Activated CD4-positive, alpha-beta T cell treated with anti-CD3 and anti-CD28 coated beads, Interleukin-2, amount 10 ng/mL, durations not matched to agents 7 days and 5 days (primary cell): ENCODE data around the gene ZNF501. TPM values are rescaled to one million over a fixed set of nuclear protein-coding genes. Genes with fewer than 3 reads are reported as not detected.
A peak's percentile ranks its signal among the peaks of the same experiment; 100 is the strongest.

ENCODE experiments used
- CTCF ChIA-PET: fragments of 350-600 bp; sonication (Branson Sonifier 250); formaldehyde crosslinking; loops from one replicate; lab custom pipeline; 2021; ENCODE audit warnings: antibody characterized with exemption; lab: Charles Lee
- POLR2A ChIA-PET: fragments of 350-600 bp; sonication (Branson Sonifier 250); formaldehyde crosslinking; loops from one replicate; lab custom pipeline; 2021; ENCODE audit warnings: antibody characterized with exemption; lab: Charles Lee
- DNase-seq: peaks from one replicate; pipeline ENCODE4 v3.0.0-alpha.2; 2020
- H3K27ac Mint-ChIP-seq: one replicate; pipeline ENCODE4 v1.8.0; 2021; ENCODE audit warnings: mild to moderate bottlenecking, moderate library complexity, mixed read lengths
- H3K27me3 Mint-ChIP-seq: one replicate; pipeline ENCODE4 v1.8.0; 2021; ENCODE audit warnings: mixed read lengths
- H3K36me3 Mint-ChIP-seq: one replicate; pipeline ENCODE4 v1.8.0; 2021; ENCODE audit warnings: low read depth, mixed read lengths
- H3K4me1 Mint-ChIP-seq: one replicate; pipeline ENCODE4 v1.8.0; 2021; ENCODE audit warnings: mixed read lengths
- H3K4me3 Mint-ChIP-seq: one replicate; pipeline ENCODE4 v1.8.0; 2021; ENCODE audit warnings: mild to moderate bottlenecking, moderate library complexity, mixed read lengths
- H3K9me3 Mint-ChIP-seq: one replicate; pipeline ENCODE4 v1.8.0; 2021; ENCODE audit warnings: mixed read lengths
- total RNA-seq, 2 experiments: library from RNA; stranded (reverse); gene quantifications; one replicate each; pipeline ENCODE4 v1.2.3, GENCODE V29; 2021

ZNF501 gene
- total RNA-seq, 2 experiments from 2014 or later: 1.5 to 3.6 TPM

- DNase-seq: no peak
- POLR2A ChIA-PET: interaction anchor here (1.0 kb wide), 1 partner anchor 251 kb away, joined by 3 read pairs; no protein-coding TSS in a partner anchor
- Mint-ChIP-seq H3K27me3 (no peaks in the 10 kb centered on the region), H3K4me1 (peaks cover 31% of the 10 kb centered on the region), H3K9me3 (peaks cover 41% of the 10 kb centered on the region), H3K27ac (peak overlapping the region; percentile 91), H3K4me3 (peak overlapping the region; percentile 85), H3K36me3 (peaks cover 72% of the 10 kb centered on the region)
- CTCF ChIA-PET: interaction anchor here (0.7 to 2.4 kb wide), 3 partner anchors 7 to 131 kb away, joined by 3 to 6 read pairs (median 5); no protein-coding TSS in a partner anchor
These were observed 32.8 kb downstream of the ZNF501 start for GRCh38 chr3:44762170-44762677.

GRCh38 chr3:44762690-44763089 is 33.3 kb downstream of the ZNF501 start:
- H3K27me3 Mint-ChIP-seq: no peaks in the 10 kb centered on the region
- peaks cover 31% of the 10 kb centered on the region for H3K4me1 Mint-ChIP-seq
- peak overlapping the region; percentile 85 for H3K4me3 Mint-ChIP-seq
- peak overlapping the region; percentile 91 for H3K27ac Mint-ChIP-seq
- H3K36me3 Mint-ChIP-seq: peaks cover 72% of the 10 kb centered on the region
- peaks cover 38% of the 10 kb centered on the region for H3K9me3 Mint-ChIP-seq
- no peak for DNase-seq
- CTCF ChIA-PET: interaction anchor here (0.7 to 2.4 kb wide), 2 partner anchors 45 to 132 kb away, joined by 5 to 6 read pairs; no protein-coding TSS in a partner anchor
- POLR2A ChIA-PET: no interaction called here

GRCh38 chr3:44764248-44764647 is 34.8 kb downstream of the ZNF501 start:
- CTCF ChIA-PET: no interaction called here
- Mint-ChIP-seq H3K9me3 (peaks cover 32% of the 10 kb centered on the region), H3K27me3 (no peaks in the 10 kb centered on the region), H3K36me3 (peaks cover 73% of the 10 kb centered on the region), H3K27ac (peak overlapping the region; percentile 13), H3K4me3 (no peak overlapping the region), H3K4me1 (peaks cover 31% of the 10 kb centered on the region)
- no peak for DNase-seq
- POLR2A ChIA-PET: no interaction called here

DNA sequence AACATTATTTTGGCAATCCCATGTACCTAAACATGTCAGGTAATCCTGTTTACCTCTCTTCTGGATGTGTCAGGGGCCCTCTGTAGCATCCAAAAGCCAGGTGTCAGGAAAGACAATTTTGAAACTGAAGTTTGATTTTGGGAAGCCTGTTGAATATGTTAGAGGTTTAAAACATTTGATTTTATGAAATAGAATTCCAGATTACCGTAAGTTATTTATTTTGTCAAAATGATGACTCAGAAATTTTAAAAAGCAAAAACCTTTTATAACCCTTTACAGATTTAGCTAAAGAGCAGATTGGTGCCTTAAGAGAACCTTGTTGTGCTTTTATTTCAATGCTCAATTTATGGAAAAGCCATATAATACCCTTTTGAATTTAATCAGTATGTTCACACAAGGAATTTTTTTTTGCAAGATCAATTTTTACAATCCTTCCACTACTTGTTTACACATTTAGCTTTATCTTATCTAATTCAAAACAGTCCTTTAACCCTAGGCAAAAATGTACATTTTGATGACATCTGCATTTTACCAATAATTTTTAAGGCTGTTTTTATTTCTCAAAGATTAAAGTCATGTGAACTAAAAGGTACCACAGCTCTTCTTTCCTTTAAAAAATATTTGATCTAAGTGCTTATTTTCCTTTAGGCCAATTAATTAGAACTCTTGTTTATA is 42.1 kb downstream of the ZNF501 start:
- no peaks in the 10 kb centered on the region for H3K27me3 Mint-ChIP-seq
- CTCF ChIA-PET: interaction anchor here (1.0 kb wide), 1 partner anchor 12 kb away, joined by 3 read pairs; no protein-coding TSS in a partner anchor
- peaks cover 91% of the 10 kb centered on the region for H3K36me3 Mint-ChIP-seq
- H3K27ac Mint-ChIP-seq: no peak overlapping the region
- POLR2A ChIA-PET: no interaction called here
- DNase-seq: no peak
- peaks cover 51% of the 10 kb centered on the region for H3K9me3 Mint-ChIP-seq
- H3K4me3 Mint-ChIP-seq: no peak overlapping the region
- H3K4me1 Mint-ChIP-seq: peaks cover 2% of the 10 kb centered on the region

- Mint-ChIP-seq H3K9me3 (peaks cover 49% of the 10 kb centered on the region), H3K27ac (no peak overlapping the region), H3K4me1 (peaks cover 2% of the 10 kb centered on the region), H3K4me3 (no peak overlapping the region), H3K36me3 (peaks cover 90% of the 10 kb centered on the region), H3K27me3 (no peaks in the 10 kb centered on the region)
- POLR2A ChIA-PET: no interaction called here
- DNase-seq: no peak
- CTCF ChIA-PET: interaction anchor here (1.0 kb wide), 1 partner anchor 13 kb away, joined by 3 read pairs; no protein-coding TSS in a partner anchor
These were observed 42.6 kb downstream of the ZNF501 start for GRCh38 chr3:44772099-44772442.

GRCh38 chr3:44782891-44783290 is 53.5 kb downstream of the ZNF501 start:
- Mint-ChIP-seq H3K36me3 (peaks cover 70% of the 10 kb centered on the region), H3K9me3 (no peaks in the 10 kb centered on the region), H3K27ac (no peak overlapping the region), H3K27me3 (no peaks in the 10 kb centered on the region), H3K4me3 (no peak overlapping the region), H3K4me1 (no peaks in the 10 kb centered on the region)
- ChIA-PET POLR2A (no interaction called here), CTCF (no interaction called here)
- no peak for DNase-seq

Other genes with a start within 250 kb of the ZNF501 start
- gene ZKSCAN7, start 174.4 kb upstream of the ZNF501 start, total RNA-seq: under 1 TPM; 0.50 to 0.56 TPM
- gene ZNF660, start 144.7 kb upstream of the ZNF501 start, total RNA-seq: under 1 TPM in 1 of 2 experiments, not detected in 1; 0.15 TPM
- gene ZNF197, start 104.6 kb upstream of the ZNF501 start, total RNA-seq: 10 to 100 TPM; 13.2 to 14.8 TPM
- gene ZNF35, start 80.9 kb upstream of the ZNF501 start, total RNA-seq: 1 to 10 TPM; 1.8 to 2.2 TPM
- gene ZNF502, start 17.0 kb upstream of the ZNF501 start, total RNA-seq: 1 to 10 TPM; 1.4 to 1.7 TPM
- 10 to 100 TPM; 35.0 to 56.6 TPM for gene KIAA1143, start 32.0 kb downstream of the ZNF501 start, total RNA-seq
- 10 to 100 TPM; 58.8 to 73.5 TPM for gene KIF15, start 32.2 kb downstream of the ZNF501 start, total RNA-seq
- 10 to 100 TPM; 10.7 to 13.0 TPM for gene TMEM42, start 132.3 kb downstream of the ZNF501 start, total RNA-seq
- gene TGM4, start 145.0 kb downstream of the ZNF501 start, total RNA-seq: not detected
- gene ZDHHC3, start 246.5 kb downstream of the ZNF501 start, total RNA-seq: 10 to 100 TPM; 47.5 to 50.7 TPM
- gene EXOSC7, start 246.6 kb downstream of the ZNF501 start, total RNA-seq: 10 to 100 TPM; 35.8 to 40.2 TPM